Skeletal muscle tissue (tissue), 4 donors: Measurements from ENCODE around the gene XYLT2. TPM values are rescaled to one million over a fixed set of nuclear protein-coding genes. Genes with fewer than 3 reads are reported as not detected.
"Not testable (repeated sequence)": the region's sequence is repeated elsewhere in the genome, so short reads cannot be mapped to it uniquely, and the experiment has no call there.

Experiments used
- H3K27ac ChIP-seq: one replicate; pipeline ENCODE4 v1.7.0; 2013; ENCODE audit warnings: mild to moderate bottlenecking, low read depth, low read length, inconsistent platforms
- H3K27me3 ChIP-seq, 3 donors: one replicate each; pipeline ENCODE4 v1.7.0; 2013; ENCODE audit warnings: low read length in 3 of 3; ENCODE audit not compliant: control insufficient read depth in 3 of 3, insufficient read depth in 3 of 3
- H3K36me3 ChIP-seq, 3 donors: one replicate each; pipeline ENCODE4 v1.7.0; 2013; ENCODE audit warnings: low read length in 3 of 3; ENCODE audit not compliant: control insufficient read depth in 3 of 3, insufficient read depth in 3 of 3
- H3K4me1 ChIP-seq, 3 donors: one replicate each; pipeline ENCODE4 v1.7.0; 2013; ENCODE audit warnings: low read length in 3 of 3, mild to moderate bottlenecking in 3 of 3; ENCODE audit not compliant: control insufficient read depth in 3 of 3, insufficient read depth in 3 of 3
- H3K4me3 ChIP-seq, 3 donors: one replicate each; pipeline ENCODE4 v1.7.0; 2013; ENCODE audit warnings: low read length in 3 of 3
- H3K9ac ChIP-seq, 3 donors: one replicate each; pipeline ENCODE4 v1.7.0; 2013; ENCODE audit warnings: low read length in 3 of 3, mild to moderate bottlenecking in 3 of 3, moderate library complexity in 2 of 3, low read depth in 1 of 3
- H3K9me3 ChIP-seq, 3 donors: one replicate each; pipeline ENCODE4 v1.7.0; 2013; ENCODE audit warnings: low read length in 3 of 3; ENCODE audit not compliant: control insufficient read depth in 3 of 3
- total RNA-seq: library from RNA; depleted of rRNA; stranded (reverse); fragments of >200 nt; gene quantifications from one replicate; pipeline ENCODE4 v1.2.3, GENCODE V29; 2014
- donor health status: Osteomylitis.

XYLT2 gene
- total RNA-seq, 1 donor from 2014 or later, result 24.0 TPM

- H3K9me3 ChIP-seq, result no peaks in the 10 kb centered on the region
- no peak overlapping the region for H3K4me3 ChIP-seq
- peaks cover 5 to 16% (median 15%) of the 10 kb centered on the region in 3 donors for H3K27me3 ChIP-seq
- no peak overlapping the region for H3K9ac ChIP-seq
- no peak overlapping the region for H3K27ac ChIP-seq
- H3K4me1 ChIP-seq, result peaks cover 0 to 3% (median 0%) of the 10 kb centered on the region in 3 donors
- H3K36me3 ChIP-seq, result no peaks in the 10 kb centered on the region
These were observed 38.3 kb upstream of the XYLT2 start for GRCh38 chr17:50307654-50308053.

GRCh38 chr17:50308666-50309065 is 37.3 kb upstream of the XYLT2 start:
- no peak overlapping the region for H3K4me3 ChIP-seq
- peaks cover 0 to 3% (median 0%) of the 10 kb centered on the region in 3 donors for H3K4me1 ChIP-seq
- H3K27me3 ChIP-seq, result peaks cover 10 to 22% (median 15%) of the 10 kb centered on the region in 3 donors
- no peaks in the 10 kb centered on the region for H3K9me3 ChIP-seq
- no peak overlapping the region for H3K9ac ChIP-seq
- H3K27ac ChIP-seq, result no peak overlapping the region
- H3K36me3 ChIP-seq, result no peaks in the 10 kb centered on the region

GRCh38 chr17:50310455-50311111 is 35.3 kb upstream of the XYLT2 start:
- Histone ChIP-seq H3K27me3 (peaks cover 10 to 22% (median 16%) of the 10 kb centered on the region in 3 donors), H3K4me1 (no peaks in the 10 kb centered on the region), H3K4me3 (no peak overlapping the region), H3K27ac (no peak overlapping the region), H3K36me3 (no peaks in the 10 kb centered on the region), H3K9me3 (no peaks in the 10 kb centered on the region), H3K9ac (no peak overlapping the region)

GRCh38 chr17:50311112-50311460 is 34.8 kb upstream of the XYLT2 start:
- Histone ChIP-seq H3K27me3 (peaks cover 10 to 22% (median 16%) of the 10 kb centered on the region in 3 donors), H3K4me1 (no peaks in the 10 kb centered on the region), H3K36me3 (no peaks in the 10 kb centered on the region), H3K9ac (no peak overlapping the region), H3K4me3 (no peak overlapping the region), H3K27ac (no peak overlapping the region), H3K9me3 (no peaks in the 10 kb centered on the region)

- Histone ChIP-seq H3K27me3 (peaks cover 10 to 22% (median 16%) of the 10 kb centered on the region in 3 donors), H3K9me3 (no peaks in the 10 kb centered on the region), H3K36me3 (no peaks in the 10 kb centered on the region), H3K27ac (no peak overlapping the region), H3K4me3 (no peak overlapping the region), H3K9ac (no peak overlapping the region), H3K4me1 (no peaks in the 10 kb centered on the region)
These were observed 34.4 kb upstream of the XYLT2 start for GRCh38 chr17:50311483-50311882.

- no peak overlapping the region for H3K27ac ChIP-seq
- peaks cover 10 to 22% (median 16%) of the 10 kb centered on the region in 3 donors for H3K27me3 ChIP-seq
- no peaks in the 10 kb centered on the region for H3K9me3 ChIP-seq
- no peak overlapping the region for H3K4me3 ChIP-seq
- no peaks in the 10 kb centered on the region for H3K36me3 ChIP-seq
- H3K4me1 ChIP-seq, result no peaks in the 10 kb centered on the region
- H3K9ac ChIP-seq, result no peak overlapping the region
These were observed 33.6 kb upstream of the XYLT2 start for GRCh38 chr17:50312308-50312707.

- no peak overlapping the region for H3K9ac ChIP-seq
- H3K27me3 ChIP-seq, result peaks cover 10 to 22% (median 16%) of the 10 kb centered on the region in 3 donors
- no peaks in the 10 kb centered on the region for H3K36me3 ChIP-seq
- H3K4me3 ChIP-seq, result no peak overlapping the region
- no peaks in the 10 kb centered on the region for H3K9me3 ChIP-seq
- H3K4me1 ChIP-seq, result peaks cover 7 to 9% (median 8%) of the 10 kb centered on the region in 3 donors
- H3K27ac ChIP-seq, result no peak overlapping the region
These were observed 31.4 kb upstream of the XYLT2 start for GRCh38 chr17:50314456-50315011.

GRCh38 chr17:50316016-50316587 is 29.8 kb upstream of the XYLT2 start:
- Histone ChIP-seq H3K9ac (no peak overlapping the region), H3K4me3 (no peak overlapping the region), H3K27ac (no peak overlapping the region), H3K27me3 (peaks cover 10 to 17% (median 16%) of the 10 kb centered on the region in 3 donors), H3K9me3 (no peaks in the 10 kb centered on the region), H3K4me1 (peaks cover 7 to 9% (median 8%) of the 10 kb centered on the region in 3 donors), H3K36me3 (no peaks in the 10 kb centered on the region)

- not testable (repeated sequence) for H3K27ac ChIP-seq, H3K9me3 ChIP-seq, H3K4me1 ChIP-seq, H3K36me3 ChIP-seq, H3K9ac ChIP-seq, H3K4me3 ChIP-seq
- peaks cover 8 to 15% (median 14%) of the 10 kb centered on the region in 3 donors for H3K27me3 ChIP-seq
These were observed 29.3 kb upstream of the XYLT2 start for GRCh38 chr17:50316660-50317059.

GRCh38 chr17:50317121-50317520 is 28.8 kb upstream of the XYLT2 start:
- H3K9me3 ChIP-seq, result no peaks in the 10 kb centered on the region
- H3K36me3 ChIP-seq, result no peaks in the 10 kb centered on the region
- H3K27ac ChIP-seq, result no peak overlapping the region
- H3K4me3 ChIP-seq, result no peak overlapping the region
- H3K9ac ChIP-seq, result no peak overlapping the region
- peaks cover 7 to 9% (median 8%) of the 10 kb centered on the region in 3 donors for H3K4me1 ChIP-seq
- peaks cover 6 to 12% (median 11%) of the 10 kb centered on the region in 3 donors for H3K27me3 ChIP-seq
